ENCODE results near the gene P4HA3. TPM values are rescaled to one million over a fixed set of nuclear protein-coding genes. Genes with fewer than 3 reads are reported as not detected.

Gene P4HA3
- total RNA-seq, 1 experiment from 2014 or later, result 0.52 TPM

GRCh38 chr11:74249496-74249895 lies 61.9 kb downstream of the P4HA3 start:
- BruUV-seq (replicated peaks), result no TSS peak
- H3K4me3 ChIP-seq (ENCODE audit: low read depth, low read length, poor library complexity, severe bottlenecking), result no peak overlapping the region
- no peaks in the 10 kb centered on the region for H3K4me1 ChIP-seq (ENCODE audit: insufficient read depth, low read length, poor library complexity, severe bottlenecking)
- H3K27me3 ChIP-seq (replicated peaks; ENCODE audit: insufficient read depth, low read depth, low read length, poor library complexity), result no peaks in the 10 kb centered on the region
- no peak overlapping the region for H3K27ac ChIP-seq (ENCODE audit: low read depth, low read length, poor library complexity, severe bottlenecking)
- no peak for DNase-seq (ENCODE audit: low spot score)
- H3K36me3 ChIP-seq (ENCODE audit: insufficient read depth, low read length, poor library complexity, severe bottlenecking), result peaks cover 40% of the 10 kb centered on the region
- no peaks in the 10 kb centered on the region for H3K9me3 ChIP-seq (ENCODE audit: low read depth, low read length, poor library complexity, severe bottlenecking)
- TF ChIP-seq EZH2 (IDR thresholded peaks at IDR 0.05; ENCODE audit: borderline replicate concordance, low read depth, low read length, poor library complexity, severe bottlenecking), result no peak
- no peak for TF ChIP-seq CTCF (conservative IDR thresholded peaks at IDR 0.05; ENCODE audit: low read depth, low read length)
- POLR2A ChIA-PET (ENCODE audit: low non-redundant PET), result no interaction called here
- CTCF ChIA-PET, result no interaction called here
- intact Hi-C loops (cut with micrococcal nuclease; ENCODE audit: unreplicated experiment), result loop anchor here (5.0 kb wide), 1 partner anchor 287 kb away; no protein-coding TSS in a partner anchor

- peaks cover 37% of the 10 kb centered on the region for H3K36me3 ChIP-seq (ENCODE audit: insufficient read depth, low read length, poor library complexity, severe bottlenecking)
- no peaks in the 10 kb centered on the region for H3K27me3 ChIP-seq (replicated peaks; ENCODE audit: insufficient read depth, low read depth, low read length, poor library complexity)
- no peak overlapping the region for H3K27ac ChIP-seq (ENCODE audit: low read depth, low read length, poor library complexity, severe bottlenecking)
- intact Hi-C loops (cut with micrococcal nuclease; ENCODE audit: unreplicated experiment), result loop anchor here (5.0 kb wide), 1 partner anchor 286 kb away; no protein-coding TSS in a partner anchor
- no peaks in the 10 kb centered on the region for H3K9me3 ChIP-seq (ENCODE audit: low read depth, low read length, poor library complexity, severe bottlenecking)
- no TSS peak for BruUV-seq (replicated peaks)
- DNase-seq (ENCODE audit: low spot score), result peak; percentile 58
- TF ChIP-seq CTCF (conservative IDR thresholded peaks at IDR 0.05; ENCODE audit: low read depth, low read length) (no peak), EZH2 (IDR thresholded peaks at IDR 0.05; ENCODE audit: borderline replicate concordance, low read depth, low read length, poor library complexity, severe bottlenecking) (no peak)
- CTCF ChIA-PET, result no interaction called here
- H3K4me1 ChIP-seq (ENCODE audit: insufficient read depth, low read length, poor library complexity, severe bottlenecking), result no peaks in the 10 kb centered on the region
- POLR2A ChIA-PET (ENCODE audit: low non-redundant PET), result no interaction called here
- no peak overlapping the region for H3K4me3 ChIP-seq (ENCODE audit: low read depth, low read length, poor library complexity, severe bottlenecking)
Measured at GRCh38 chr11:74248469-74248868, 63.0 kb downstream of the P4HA3 start.

GRCh38 chr11:74238243-74238642 lies 73.2 kb downstream of the P4HA3 start:
- ChIA-PET POLR2A (ENCODE audit: low non-redundant PET) (no interaction called here), CTCF (interaction anchor here (0.7 kb wide), 1 partner anchor 17 kb away, joined by 3 read pairs; no protein-coding TSS in a partner anchor)
- Histone ChIP-seq H3K4me1 (ENCODE audit: insufficient read depth, low read length, poor library complexity, severe bottlenecking) (no peaks in the 10 kb centered on the region), H3K4me3 (ENCODE audit: low read depth, low read length, poor library complexity, severe bottlenecking) (no peak overlapping the region), H3K36me3 (ENCODE audit: insufficient read depth, low read length, poor library complexity, severe bottlenecking) (peaks cover 45% of the 10 kb centered on the region), H3K9me3 (ENCODE audit: low read depth, low read length, poor library complexity, severe bottlenecking) (no peaks in the 10 kb centered on the region), H3K27ac (ENCODE audit: low read depth, low read length, poor library complexity, severe bottlenecking) (no peak overlapping the region), H3K27me3 (replicated peaks; ENCODE audit: insufficient read depth, low read depth, low read length, poor library complexity) (no peaks in the 10 kb centered on the region)
- DNase-seq (ENCODE audit: low spot score), result no peak
- TF ChIP-seq EZH2 (IDR thresholded peaks at IDR 0.05; ENCODE audit: borderline replicate concordance, low read depth, low read length, poor library complexity, severe bottlenecking) (no peak), CTCF (conservative IDR thresholded peaks at IDR 0.05; ENCODE audit: low read depth, low read length) (no peak)
- intact Hi-C loops (cut with micrococcal nuclease; ENCODE audit: unreplicated experiment), result no loop called here
- no TSS peak for BruUV-seq (replicated peaks)

Data from A673 (cell line).